Activated CD4-positive, alpha-beta T cell treated with anti-CD3 and anti-CD28 coated beads, Interleukin-10, Interleukin-2, amounts not matched to agents 100 ng/mL and 50 ng/mL, durations not matched to agents 16 hours and 8 hours (primary cell): ENCODE data around the gene TMEM141.
"Not testable (repeated sequence)": the region's sequence is repeated elsewhere in the genome, so short reads cannot be mapped to it uniquely, and the experiment has no call there.

Experiments used
- DNase-seq: peaks from one replicate; pipeline ENCODE4 v3.0.0-alpha.2; 2020

Gene TMEM141

GRCh38 chr9:136796238-136796774, 5.2 kb downstream of the TMEM141 start, which contains the start of gene CCDC183:
Gene CCDC183, plus strand, starts transcription at chr9:136796338. Its CDS starts 60 bp downstream, at chr9:136796398.
- DNase-seq, result no peak

- DNase-seq, result not testable (repeated sequence)
Measured at GRCh38 chr9:136796775-136797347, 5.7 kb downstream of the TMEM141 start.

- no peak for DNase-seq
Measured at GRCh38 chr9:136798708-136799078, 7.5 kb downstream of the TMEM141 start.

GRCh38 chr9:136799079-136799853, 8.1 kb downstream of the TMEM141 start:
- DNase-seq, result no peak

GRCh38 chr9:136799854-136800657, 8.9 kb downstream of the TMEM141 start:
- peak; percentile 89 for DNase-seq

GRCh38 chr9:136802321-136802720, 11.2 kb downstream of the TMEM141 start:
- no peak for DNase-seq

GRCh38 chr9:136803009-136803550, 11.9 kb downstream of the TMEM141 start:
- DNase-seq, result not testable (repeated sequence)

- DNase-seq, result no peak
Measured at GRCh38 chr9:136803551-136804508, 12.7 kb downstream of the TMEM141 start.

- DNase-seq, result no peak
Measured at GRCh38 chr9:136804509-136805206, 13.5 kb downstream of the TMEM141 start.

- DNase-seq, result no peak
Measured at GRCh38 chr9:136805207-136805740, 14.1 kb downstream of the TMEM141 start.

GRCh38 chr9:136806067-136806466, 14.9 kb downstream of the TMEM141 start:
- no peak for DNase-seq

- no peak for DNase-seq
Measured at GRCh38 chr9:136806631-136807201, 15.6 kb downstream of the TMEM141 start.

- peak; percentile 87 for DNase-seq
Measured at GRCh38 chr9:136807281-136808074, 16.3 kb downstream of the TMEM141 start, which contains the start of gene RABL6. Gene RABL6, plus strand, starts transcription at chr9:136807948. Its CDS starts 249 bp downstream, at chr9:136808197.

- DNase-seq, result peak; percentile 34
Measured at GRCh38 chr9:136808075-136808805, 17.1 kb downstream of the TMEM141 start.

GRCh38 chr9:136808806-136809158, 17.6 kb downstream of the TMEM141 start:
- DNase-seq, result no peak

GRCh38 chr9:136814725-136815421, 23.7 kb downstream of the TMEM141 start:
- no peak for DNase-seq

GRCh38 chr9:136815422-136815782, 24.3 kb downstream of the TMEM141 start:
- DNase-seq, result no peak
